ENCODE measurements around the gene EVI5. TPM values are rescaled to one million over a fixed set of nuclear protein-coding genes. Genes with fewer than 3 reads are reported as not detected.

The EVI5 gene
- total RNA-seq: 10 to 100 TPM; 24.8 to 42.6 TPM
- long read RNA-seq, partial matches to known transcripts: 3 of 11 reads
- long read RNA-seq, other reads (novel, unspliced or antisense): 8 of 11 reads

DNA sequence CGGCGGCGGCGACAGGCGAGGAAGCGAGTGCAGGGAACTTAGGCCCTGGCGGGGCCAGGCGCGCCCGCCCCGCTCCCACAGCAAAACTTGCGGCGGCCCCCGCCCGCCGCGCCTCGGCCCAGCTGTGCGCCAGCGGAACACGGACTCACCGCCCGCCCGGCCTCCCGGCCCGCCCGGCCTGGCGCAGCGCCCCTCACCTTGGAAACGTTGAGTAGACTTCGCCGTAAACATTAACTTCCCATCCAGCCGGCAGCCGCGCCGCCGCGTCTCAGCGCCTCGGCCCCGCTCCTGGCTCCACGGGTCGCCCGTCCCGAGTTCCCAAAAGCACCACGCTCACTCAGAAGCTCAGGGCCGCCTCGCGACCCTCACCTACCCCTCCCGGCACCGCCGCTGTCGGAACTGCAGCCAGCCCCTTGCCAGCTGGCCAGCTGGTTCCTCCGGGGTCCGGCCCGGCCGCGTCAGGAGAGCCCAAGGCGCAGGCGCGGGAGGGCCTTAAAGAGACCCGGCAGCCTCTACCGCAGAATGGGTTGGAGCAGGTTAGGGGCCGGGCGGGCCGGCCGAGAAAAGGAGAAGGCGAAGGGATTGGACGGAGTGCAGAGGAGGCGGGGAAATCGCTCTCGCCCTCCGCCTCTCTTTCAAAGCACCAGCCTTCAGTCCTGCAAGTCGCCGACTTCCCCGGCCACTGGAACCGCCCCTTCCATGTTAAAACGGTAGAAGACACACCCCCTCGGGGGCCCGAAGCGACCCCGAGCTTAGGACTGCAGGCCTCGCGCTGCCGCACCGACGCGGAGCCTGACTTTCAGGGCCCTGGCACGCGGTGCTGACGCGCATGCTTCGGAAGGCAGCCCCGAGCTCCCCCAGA is at the start of gene EVI5:
TSS of gene EVI5 (minus strand) at position 470 of the 862 bp plus-strand sequence. CDS start 48,562 bp downstream, outside the sequence.
- intact Hi-C loops (cut with DNase I): no loop called here
- DNase-seq (peak; percentile 96), ATAC-seq (peak; percentile 97 to 98)

DNA sequence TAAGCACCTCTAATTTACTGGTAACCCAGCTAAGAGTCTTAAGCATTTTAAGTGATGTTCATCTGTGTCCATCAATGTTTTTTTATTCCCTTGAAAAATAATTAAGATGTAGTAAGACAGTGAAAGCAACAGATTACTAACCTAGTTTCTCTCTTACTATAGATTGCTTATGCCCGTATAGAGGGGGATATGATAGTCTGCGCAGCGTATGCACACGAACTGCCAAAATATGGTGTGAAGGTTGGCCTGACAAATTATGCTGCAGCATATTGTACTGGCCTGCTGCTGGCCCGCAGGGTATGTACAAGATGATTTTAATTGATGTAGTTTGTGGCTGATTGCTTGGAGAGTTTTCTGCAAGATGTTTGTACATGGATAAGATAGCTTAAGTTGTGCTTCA is 49.7 kb upstream of the EVI5 start:
- no peak for DNase-seq
- ATAC-seq: no peak
- intact Hi-C loops (cut with DNase I): no loop called here

DNA sequence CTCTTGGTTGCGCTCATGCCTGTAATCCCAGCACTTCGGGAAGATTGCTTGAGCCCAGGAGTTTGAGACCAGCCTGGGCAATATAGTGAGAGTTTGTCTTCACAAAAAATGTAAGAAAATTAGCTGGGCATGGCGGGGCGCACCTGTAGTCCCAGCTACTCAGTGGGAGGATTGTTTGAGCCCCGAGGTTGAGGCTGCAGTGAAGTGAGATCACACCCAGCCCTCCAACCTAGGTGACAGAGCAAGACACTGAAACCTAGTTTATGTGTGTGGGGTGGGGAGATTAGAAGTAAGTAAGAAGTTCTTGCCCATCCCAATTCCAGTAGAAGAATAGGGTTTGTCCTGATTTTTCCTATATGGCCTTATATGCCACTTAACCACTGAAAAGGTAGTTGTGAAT is 48.9 kb upstream of the EVI5 start:
- DNase-seq (no peak), ATAC-seq (no peak)
- intact Hi-C loops (cut with DNase I): no loop called here

DNA sequence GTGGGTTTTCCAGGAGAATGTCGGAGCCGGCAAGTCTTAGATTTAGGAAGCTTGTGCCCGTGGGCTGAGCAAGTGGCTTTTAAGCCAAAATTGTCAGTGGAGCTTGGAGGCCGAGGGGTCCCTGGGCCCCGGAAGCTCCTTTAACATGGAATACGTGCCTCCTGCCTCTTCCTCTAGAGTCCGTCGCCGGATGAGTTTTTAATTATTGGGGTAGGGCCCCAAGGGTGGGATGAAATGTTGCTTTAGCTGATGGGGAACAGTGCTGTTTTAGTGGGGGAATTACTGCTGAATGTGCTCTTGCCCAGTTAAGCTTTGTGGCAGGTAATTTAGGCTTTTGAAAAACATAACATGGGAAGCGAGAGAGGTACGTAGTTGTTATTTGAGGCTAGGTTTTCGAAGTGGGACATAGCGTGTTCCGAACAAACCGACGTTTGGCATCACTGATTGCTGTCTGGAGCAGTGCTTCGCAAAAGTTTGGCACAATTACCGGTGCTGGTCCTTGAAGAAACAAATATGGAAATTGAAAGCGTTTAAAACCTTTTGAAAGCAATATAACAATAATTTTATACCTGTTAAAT is 47.7 kb upstream of the EVI5 start:
- DNase-seq (no peak), ATAC-seq (peak; percentile 22 to 25)
- intact Hi-C loops (cut with DNase I): no loop called here

DNA sequence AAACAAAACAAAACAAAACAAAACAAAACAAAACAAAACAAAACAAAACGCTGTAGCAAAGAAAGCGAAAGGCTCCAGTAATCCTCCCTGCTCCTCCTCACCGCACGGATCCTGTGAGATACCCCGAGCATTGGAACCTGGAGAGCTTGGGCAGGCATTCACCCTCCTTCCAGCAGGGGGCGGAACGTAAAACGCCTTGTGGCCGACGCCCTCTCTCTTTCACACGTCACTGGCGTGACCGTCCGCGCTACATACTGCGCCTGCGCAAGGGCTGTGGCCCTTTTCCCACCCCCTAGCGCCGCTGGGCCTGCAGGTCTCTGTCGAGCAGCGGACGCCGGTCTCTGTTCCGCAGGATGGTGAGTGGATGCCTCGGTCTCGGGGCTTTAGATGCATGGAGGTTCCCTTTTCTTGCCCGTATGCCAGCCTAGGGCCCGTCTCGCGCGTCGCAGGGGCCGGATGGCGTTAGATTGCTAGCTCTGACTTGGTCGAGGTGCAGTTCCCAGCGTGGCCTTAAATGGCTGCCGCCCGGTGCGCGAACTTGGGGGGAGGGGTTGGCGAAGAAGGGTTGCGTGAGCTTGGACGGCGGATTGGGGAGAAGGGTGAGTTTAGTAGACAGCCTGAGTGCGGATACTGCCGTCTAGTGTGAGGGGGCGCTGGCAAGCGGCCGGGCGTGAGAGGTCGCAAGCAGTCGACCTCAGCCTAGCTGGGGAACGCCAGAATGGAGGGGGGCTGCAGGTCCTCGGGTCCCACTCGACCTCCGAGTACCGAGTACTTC is 47.0 kb upstream of the EVI5 start, which contains the start of gene RPL5:
TSS of gene RPL5 (plus strand) at position 279 of the 775 bp plus-strand sequence. CDS start at position 354, 75 bp downstream.
- ATAC-seq: peak; percentile 98
- intact Hi-C loops (cut with DNase I): no loop called here
- DNase-seq: peak; percentile 97

DNA sequence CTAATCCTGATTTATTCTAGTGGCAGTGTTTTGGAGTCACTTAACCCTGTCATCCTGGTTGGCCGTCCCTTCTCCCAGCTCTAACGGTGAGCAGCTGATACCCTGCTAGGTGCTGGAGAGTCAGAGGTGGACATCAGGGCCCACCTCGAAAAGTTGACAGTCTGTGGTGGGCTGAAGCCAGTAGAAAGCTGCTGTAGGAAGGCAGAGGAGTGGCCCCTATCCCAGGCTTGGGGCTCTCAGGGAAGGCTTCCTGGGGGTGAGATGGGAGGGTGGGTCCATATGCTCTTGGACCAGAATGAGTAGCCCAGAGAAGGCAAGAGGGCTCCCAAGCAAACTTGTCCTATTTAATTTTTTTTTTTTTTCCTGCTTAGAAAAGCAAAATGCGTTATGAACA is 46.5 kb upstream of the EVI5 start:
- intact Hi-C loops (cut with DNase I): no loop called here
- DNase-seq: no peak
- peak in 1 of 2 donors; percentile 7 for ATAC-seq

DNA sequence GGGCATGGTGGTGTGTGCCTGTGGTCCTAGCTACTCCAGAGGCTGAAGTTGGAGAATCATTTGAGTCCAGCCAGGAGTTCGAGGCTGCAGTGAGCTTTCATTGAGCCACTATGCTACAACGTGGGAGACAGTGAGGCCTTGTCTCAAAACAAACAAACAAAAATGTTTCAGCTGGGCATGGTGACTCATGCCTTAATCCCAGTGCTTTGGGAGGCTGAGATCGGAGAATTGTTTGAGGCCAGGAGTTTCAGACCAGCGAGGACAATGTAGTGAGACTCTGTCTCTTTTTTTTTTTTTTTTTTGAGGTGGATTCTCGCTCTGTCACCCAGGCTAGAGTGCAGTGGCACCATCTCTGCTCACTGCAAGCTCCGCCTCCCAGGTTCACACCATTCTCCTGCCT is 41.9 kb upstream of the EVI5 start:
- intact Hi-C loops (cut with DNase I): no loop called here
- ATAC-seq (no peak), DNase-seq (no peak)

DNA sequence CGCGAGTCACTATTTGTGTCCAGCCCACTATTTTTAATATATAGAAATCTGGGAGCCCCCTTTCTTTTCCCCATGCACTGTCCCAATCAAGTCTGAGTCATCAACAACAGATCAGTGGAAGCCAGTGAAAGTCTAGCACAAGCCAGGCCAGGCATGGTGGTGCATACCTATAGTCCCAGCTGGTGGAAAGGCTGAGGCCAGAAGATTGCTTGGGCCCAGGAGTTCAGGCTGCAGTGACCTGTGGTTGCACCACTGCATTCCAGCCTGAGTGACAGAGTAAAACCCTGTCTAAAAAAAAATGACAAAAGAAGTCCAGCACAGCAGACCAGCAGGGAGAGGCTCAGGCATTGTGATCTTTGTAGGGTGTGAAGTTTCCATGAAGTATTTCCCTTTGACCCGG is 38.0 kb upstream of the EVI5 start:
- no peak for ATAC-seq
- no peak for DNase-seq
- intact Hi-C loops (cut with DNase I): no loop called here

DNA sequence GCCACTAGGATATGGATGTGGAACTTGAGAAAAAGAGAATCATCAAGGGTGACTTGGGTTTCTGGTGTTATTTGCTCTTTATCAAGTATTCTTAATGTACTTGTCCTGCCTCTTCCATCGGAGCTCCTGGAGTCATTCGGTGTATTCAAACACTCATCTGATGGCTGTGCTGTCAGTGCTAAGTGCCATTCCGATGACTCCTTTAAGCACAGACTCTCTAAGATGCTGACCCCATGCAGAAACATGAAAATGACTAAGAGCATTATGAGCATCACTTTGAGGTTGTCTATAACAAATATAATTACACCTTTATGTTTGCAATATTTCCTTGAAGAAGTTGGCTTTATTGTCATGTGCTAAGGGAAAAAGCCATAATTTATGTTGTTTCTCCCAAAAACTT is 35.6 kb upstream of the EVI5 start:
- ATAC-seq (no peak), DNase-seq (no peak)
- intact Hi-C loops (cut with DNase I): no loop called here

DNA sequence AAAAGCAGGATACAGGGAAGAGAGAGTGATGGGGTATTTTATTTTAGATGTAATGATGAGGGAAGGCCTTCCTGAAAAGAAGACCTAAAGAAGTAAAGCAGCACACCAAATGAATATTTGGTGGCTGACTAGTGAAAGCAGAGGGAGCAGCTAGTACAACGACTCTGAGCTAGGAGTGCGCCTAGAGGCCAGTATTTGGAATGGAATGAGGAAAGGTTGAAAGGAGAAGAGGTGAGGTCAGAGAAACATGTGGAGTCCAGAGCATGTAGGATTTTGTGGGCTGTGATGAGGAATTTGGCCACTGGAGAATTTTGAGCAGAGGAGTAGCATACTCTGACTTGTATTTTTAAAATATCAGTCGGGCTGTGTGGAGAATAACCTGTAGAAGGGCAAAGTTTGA is 35.1 kb upstream of the EVI5 start:
- ATAC-seq: no peak
- no peak for DNase-seq
- intact Hi-C loops (cut with DNase I): no loop called here

DNA sequence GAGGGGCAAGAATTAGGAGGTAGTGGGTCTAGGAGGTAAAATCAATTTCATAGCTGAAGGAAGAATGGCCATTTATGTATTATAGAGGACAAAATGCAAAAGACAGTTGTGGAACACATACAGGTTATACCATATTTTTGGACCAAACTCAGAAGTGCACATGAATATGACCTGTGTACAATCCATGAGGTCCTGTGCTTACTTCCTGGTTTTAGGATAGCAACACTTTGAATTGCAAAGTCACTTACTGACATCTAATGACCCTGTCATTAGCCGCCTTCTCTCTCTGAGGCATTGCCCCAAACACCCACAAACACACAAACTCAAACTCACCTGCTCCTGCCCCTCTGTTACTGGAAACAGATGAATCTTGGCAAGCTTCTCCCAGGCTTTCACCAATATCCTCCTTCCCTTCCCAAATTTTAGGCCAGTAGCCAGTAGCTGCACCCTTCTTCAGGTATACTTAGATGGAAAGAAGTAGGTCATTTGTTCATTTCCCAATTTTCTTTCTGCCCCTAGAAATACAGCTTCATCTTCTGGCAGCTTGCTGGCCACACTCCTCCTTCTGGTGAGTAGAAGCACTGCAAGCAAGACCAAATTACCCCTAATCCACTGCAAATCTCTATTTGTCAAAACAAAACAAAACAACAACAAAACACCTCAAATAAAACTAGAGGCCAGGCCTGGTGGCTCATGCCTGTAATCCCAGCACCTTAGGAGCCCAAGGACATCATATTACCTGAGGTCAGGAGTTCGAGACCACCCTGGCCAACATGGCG is 33.3 kb upstream of the EVI5 start:
- DNase-seq: no peak
- peak in 1 of 2 donors; percentile 41 for ATAC-seq
- intact Hi-C loops (cut with DNase I): loop anchor here (2.0 to 10.0 kb wide), 2 partner anchors 63 to 69 kb away; no protein-coding TSS in a partner anchor

DNA sequence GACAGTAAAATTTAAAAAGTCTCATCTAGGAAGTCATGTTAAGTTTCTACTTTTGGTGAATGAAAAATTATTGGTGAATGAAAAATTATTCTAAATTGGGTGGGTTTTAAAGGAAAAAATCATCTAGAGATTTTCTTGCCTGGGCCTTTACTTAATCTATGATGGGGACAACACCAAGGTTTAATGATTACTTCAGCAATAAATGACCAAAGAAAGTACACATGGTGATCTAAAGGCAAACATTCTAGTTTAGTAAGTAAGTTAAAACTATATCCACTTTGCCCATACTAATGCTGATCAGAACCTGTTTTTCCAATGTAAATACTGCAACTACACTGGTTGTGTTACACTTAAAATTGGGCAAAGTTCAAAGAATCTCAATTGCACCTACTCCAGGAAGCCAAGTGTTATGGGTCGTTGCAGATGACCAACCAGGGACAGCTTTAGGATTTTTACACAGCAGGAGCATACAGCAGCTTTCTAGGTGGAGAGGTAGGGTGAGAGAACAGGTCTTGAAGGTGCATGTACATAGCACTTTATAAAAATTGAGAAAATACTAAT is 32.3 kb upstream of the EVI5 start:
- ATAC-seq (no peak), DNase-seq (no peak)
- intact Hi-C loops (cut with DNase I): loop anchor here in 1 of 2 donors (10.0 kb wide), 1 partner anchor 62 kb away; no protein-coding TSS in a partner anchor

DNA sequence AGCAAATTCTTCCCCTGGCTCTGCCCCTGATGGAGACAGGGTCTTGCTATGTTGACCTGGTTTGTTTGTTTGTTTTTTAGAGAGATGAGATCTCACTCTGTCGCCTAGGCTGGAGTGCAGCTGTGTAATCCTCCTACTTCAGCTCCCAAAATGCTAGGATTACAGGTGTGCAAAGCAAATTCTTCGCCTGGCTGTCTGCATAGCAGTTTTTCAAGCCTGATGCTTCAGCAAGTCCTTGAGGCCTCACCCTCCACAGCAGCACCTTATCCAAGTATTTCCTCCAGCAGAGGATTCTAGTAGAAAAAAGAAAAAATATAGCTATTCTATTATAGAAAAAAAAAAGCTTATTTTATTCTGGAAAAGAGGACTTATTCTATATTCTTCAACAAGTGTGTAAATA is 31.8 kb upstream of the EVI5 start:
- ATAC-seq: no peak
- intact Hi-C loops (cut with DNase I): loop anchor here in 1 of 2 donors (10.0 kb wide), 1 partner anchor 62 kb away; no protein-coding TSS in a partner anchor
- DNase-seq: no peak

DNA sequence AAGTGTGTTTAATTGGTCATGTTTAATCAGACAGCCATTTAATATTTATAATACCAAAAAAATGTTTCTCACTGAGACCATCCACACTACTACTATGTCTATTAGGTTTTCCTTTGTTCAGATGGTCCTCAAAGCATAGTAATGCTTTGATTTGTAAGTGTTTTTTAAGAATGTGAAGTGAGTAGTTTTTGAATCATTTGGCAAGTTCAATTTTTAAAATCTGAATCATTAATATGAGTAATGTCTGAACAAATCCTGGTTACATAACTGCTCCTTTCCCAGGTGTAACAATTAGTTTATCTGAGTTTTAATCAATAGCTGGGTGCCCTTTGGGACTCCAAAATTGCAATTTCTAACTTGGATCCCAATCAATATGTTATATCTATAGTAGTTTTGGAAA is 23.5 kb upstream of the EVI5 start:
- ATAC-seq (no peak), DNase-seq (no peak)
- intact Hi-C loops (cut with DNase I): no loop called here

DNA sequence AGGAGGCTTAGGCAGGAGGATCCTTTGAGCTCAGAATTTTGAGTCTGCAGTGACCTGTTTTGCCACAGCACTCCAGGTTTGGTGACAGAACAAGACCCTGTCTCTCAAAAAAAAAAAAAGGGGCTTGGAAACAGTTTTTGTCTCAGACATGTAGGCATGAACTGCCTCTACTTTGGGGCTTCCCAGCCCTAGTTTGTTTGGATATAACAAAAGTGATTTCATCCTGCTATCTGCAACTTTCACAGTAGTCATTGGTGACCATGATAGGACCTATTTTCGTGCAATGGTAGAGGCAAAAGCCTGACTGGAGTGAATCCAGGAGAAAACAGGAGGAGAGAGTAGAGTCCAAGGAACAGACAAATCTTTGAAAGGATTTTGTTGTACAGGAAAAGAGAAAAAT is 20.3 kb upstream of the EVI5 start:
- DNase-seq (no peak), ATAC-seq (no peak)
- intact Hi-C loops (cut with DNase I): no loop called here

DNA sequence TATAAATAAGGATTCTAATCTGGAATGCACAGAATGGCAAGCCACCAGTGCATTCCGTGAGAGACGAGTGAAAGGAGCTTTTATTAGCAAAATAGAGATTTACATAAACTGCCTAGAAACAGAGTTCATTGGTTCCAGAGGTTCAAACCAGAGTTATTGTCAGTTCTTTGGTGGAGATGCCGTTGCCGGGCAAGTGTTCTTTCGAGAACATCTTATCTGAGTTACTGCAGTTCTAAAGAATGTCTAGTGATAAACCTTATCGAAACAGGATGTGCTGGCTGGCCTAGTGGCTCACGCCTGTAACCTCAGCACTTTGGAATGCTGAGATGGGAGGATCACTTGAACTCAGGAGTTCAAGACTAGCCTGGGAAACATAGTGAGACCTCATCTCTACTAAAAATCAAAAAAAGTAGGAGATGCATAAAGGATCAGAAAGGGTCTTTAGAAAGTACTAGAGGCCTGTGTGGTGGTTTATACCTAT is 19.9 kb upstream of the EVI5 start:
- intact Hi-C loops (cut with DNase I): no loop called here
- DNase-seq: peak; percentile 86
- peak; percentile 97 to 98 for ATAC-seq

DNA sequence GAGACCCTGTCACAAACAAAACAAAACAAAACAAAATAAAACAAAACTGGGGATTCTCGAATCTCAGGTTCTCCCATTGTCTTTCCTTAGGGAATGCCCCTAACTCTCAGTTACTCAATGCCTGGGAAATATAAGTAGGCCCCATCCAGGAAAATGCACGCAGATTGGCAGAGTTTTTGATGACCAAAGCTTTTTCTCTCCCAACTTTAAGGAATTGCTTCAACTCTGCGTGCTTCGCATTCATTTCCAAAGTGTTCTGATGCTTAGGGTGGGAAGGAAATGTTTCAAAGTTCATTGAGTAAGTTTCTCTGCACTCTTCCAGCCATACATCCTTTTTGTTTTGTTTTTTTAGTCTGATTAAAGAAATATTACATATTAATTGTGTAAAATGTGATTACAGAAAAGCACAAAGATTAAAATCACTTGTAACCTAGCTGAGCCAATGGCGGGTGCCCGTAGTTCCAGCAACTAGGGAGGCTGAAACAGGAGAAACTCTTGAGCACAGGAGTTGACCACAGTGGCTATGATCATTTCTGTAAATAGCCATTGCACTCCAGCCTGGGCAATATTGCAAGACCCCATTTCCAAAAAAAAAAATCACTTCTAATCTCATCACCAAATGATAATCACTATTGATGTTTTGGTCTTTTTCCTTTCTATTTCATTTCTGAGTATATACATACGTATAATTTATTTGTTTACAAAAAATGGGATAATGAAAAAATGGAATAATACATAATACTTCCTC is 18.4 kb upstream of the EVI5 start:
- ATAC-seq: no peak
- intact Hi-C loops (cut with DNase I): no loop called here
- DNase-seq: no peak

DNA sequence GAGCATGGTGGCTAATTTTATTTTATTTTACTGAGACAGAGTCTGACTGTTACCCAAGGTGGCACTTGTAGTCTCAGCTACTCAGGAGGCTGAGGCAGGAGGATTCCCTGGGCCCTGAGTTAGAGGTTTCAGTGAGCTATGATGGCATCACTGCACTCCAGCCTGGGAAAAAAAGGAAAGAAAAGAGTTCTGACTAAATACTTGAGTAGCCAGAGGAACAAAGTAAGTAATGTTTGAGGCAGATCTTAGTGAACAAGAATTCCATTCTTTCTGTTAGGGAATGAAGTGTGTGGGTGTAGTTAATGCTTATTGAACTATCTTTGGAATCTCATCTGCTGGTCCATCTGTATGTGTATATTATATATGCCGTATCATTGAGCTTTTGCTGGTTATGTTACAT is 13.1 kb upstream of the EVI5 start:
- no peak for ATAC-seq
- no peak for DNase-seq
- intact Hi-C loops (cut with DNase I): no loop called here
